GM19328 (cell line): ENCODE results near the gene C1orf159.
A peak's percentile ranks its signal among the peaks of the same experiment; 100 is the strongest.

Source experiments
- ATAC-seq: cut with Tn5 transposase; IDR thresholded peaks from one replicate; pipeline ENCODE4 v1.9.1; 2021; ENCODE audit warnings: mild to moderate bottlenecking, moderate library complexity; ENCODE audit not compliant: unreplicated experiment

C1orf159 gene

DNA sequence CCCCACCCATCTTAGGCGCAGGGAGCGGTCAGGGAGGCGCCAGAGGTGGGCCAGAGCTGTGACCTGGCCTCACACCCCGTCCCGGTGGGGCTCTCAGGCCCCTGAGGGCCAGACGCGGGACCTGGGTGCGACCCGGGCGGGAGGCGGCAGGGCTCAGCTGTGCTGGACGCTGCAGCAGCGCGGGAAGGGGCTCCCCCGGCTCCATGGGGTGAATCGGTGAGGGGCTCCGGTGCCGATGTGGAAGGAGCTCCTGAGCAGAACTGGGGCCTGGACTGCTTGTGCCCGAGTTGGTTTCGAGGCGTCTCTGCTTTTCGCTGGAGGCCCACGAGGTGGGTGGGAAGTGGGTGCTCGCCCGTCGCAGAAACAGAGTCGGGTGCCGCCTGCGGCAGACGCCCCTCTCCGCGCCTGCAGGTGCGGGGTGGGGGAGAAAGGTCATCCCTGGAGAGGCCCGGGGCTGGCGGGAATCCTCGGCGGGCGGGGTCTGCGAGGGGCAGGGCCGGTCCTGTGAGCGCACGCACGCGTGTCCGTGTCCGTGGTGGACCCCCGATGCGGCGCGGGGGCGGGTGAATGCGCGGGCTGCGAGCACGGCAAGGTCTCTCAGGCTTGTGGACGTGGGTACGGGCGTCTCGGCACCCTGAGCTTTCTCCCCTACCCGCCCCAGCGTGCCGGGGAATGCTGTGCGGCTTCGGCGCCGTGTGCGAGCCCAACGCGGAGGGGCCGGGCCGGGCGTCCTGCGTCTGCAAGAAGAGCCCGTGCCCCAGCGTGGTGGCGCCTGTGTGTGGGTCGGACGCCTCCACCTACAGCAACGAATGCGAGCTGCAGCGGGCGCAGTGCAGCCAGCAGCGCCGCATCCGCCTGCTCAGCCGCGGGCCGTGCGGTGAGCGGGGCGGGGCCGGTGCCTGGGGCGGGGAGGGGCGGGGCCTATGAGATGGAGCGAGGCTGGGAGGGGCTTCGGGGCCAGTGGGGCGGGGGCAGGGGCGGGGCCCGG, 75.6 kb downstream of the C1orf159 start:
- no peak for ATAC-seq

DNA sequence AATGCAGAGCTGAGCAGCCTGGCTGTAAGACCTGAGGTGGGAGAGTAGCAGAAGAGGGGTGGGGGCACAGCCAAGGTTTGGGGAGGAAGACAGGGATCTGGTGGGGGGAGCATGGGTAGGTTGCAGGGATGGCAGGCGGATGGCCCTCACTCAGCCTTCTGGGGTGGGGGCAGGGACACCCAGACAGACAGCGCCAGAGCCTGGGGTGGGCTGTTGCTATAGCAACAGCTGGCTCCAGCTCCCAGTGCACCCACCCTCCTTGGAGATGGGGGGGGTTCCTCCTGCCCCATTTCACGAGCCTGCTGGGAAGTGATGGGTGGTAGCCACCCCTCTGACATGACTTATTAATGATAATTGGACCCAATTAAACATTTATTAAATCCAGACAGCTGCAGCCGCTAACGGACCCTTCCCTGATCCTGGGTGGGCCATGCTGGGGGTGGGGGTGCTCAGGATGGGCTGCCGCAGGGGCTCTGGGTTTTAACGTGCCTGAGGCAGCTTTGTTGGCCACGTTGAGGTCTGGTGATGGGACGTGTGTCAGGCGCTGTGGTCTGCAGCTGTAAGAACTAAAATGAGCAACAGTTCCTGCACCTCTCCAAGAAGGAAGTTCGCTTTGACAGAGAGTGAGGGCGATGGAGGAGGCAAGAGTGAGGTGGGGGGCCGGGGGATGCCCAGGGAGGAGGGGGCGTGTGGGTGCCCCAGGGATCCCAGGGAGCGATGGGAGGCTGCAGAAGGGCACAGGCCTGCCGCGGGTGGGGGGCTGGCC, 76.6 kb downstream of the C1orf159 start:
- ATAC-seq: no peak

DNA sequence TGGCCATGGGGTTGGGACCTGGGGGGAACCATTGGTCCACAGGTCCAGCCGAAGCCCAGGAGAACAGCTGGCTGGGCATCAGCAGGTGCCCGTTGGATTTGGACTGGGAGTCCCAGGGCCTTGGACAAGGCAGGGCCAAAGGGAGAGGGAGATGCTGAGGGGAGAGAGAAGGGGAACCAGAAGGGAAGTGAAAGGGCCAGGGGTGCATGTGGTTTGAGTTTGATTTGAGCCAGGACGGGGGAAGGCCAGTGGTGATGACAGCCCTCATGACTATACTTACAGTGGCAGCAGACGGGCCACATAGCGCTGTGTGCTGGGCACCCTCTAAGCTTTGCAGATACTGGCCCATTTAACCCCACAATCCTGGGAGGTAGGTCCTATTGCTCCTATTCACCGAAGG, 77.2 kb downstream of the C1orf159 start:
- ATAC-seq: no peak

DNA sequence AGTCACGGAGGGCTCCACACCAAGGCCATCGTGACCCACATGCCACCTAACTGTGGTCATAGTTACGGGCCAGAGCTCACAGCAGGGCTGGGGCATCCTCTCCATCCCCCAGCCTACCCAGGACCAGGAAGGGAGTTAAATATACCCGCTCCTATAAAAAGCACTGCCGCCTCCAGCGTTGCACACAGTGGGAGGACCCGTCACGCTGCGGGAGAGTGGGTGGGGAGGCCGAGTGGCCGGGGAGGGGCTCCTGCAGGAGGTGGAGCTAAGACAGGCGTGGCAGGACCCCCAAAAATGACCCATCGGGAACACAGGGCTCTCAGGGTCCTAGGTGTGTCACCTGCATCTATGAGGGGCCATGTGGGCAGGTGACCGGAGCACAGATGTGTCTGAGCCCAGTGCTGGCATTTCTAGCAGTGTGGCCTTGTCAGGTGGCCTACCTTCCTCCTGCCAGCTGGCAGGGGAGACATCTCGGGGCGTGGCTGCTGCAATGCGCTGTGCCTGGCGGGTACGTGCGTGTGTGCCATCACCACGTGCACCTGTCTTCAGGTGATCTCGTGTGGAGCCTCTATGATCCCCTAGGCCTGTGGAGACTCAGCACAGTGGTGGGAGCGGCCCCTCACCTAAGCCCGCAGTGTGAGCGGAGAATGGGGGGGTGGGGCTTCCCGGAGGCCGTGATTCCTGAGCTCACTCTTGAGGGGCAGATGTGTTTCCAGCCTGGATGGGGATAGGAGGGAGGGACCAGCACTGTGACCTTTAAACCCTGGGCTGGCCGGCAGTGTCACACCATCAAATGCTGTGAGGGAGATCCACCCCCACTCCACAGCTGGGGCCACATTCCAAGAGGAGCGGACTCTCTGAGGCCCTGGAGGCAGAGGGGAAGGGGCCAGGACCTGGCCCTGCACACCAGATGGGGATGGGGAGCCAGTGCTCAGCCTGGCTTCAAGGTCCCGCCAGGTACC, 78.2 kb downstream of the C1orf159 start:
- ATAC-seq: no peak

DNA sequence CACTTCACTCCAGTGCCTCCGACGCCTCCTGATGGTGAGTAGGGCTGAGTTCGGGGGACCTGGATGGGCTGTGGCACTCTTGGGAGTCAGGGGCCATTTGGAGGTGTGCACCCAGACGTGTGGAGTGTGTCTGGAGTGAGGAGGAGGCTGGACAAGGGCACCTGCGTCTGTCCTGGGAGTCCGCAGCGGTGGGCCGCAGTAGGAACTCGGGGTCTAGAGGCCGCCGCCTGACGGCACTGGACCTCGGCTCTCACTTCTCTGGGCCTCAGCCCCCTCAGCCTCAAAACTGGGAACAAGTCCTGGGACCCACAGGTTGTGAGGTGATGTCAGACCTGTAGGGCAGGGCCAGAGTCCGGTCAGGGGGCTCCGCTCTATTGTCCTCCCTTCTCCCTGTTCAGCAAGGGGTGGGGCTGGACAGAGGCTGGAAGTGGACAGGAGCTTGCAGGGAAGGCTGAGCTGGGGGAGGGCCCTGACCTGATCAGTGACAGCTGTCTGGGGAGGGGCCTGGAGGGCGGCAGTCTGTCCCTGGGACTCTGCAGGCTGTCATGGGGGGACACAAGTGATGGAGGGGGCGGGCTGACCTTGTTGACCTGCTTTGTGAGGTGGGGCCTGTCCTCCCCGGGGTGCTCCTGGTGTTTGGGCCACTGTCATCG, 80.5 kb downstream of the C1orf159 start:
- ATAC-seq: no peak

GRCh38 chr1:1034439-1034781, 81.5 kb downstream of the C1orf159 start:
- no peak for ATAC-seq

GRCh38 chr1:1033731-1034438, 82.0 kb downstream of the C1orf159 start:
- ATAC-seq: no peak

GRCh38 chr1:1033009-1033587, 82.8 kb downstream of the C1orf159 start:
- ATAC-seq: peak; percentile 79

DNA sequence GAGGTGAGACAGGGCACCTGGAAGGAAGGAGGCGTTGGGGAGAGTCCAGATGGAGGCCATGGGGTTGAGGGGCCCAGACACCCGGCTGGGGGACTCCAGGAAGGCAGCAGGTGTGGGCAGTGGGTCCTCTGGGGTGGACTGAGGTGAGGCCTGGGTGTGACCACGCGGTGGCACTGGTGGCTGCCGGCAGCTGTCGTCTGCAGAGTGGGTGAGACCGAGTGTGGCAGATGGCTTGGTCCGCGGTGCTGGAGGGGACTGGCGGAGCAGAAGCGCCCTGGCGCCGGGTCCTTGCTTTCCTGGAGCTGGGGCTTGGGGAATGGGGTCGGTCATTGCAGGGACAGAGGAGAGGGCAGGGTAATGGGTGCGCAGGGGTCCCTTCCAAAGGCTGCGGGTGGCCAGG, 83.5 kb downstream of the C1orf159 start:
- no peak for ATAC-seq
